ENCODE results near the gene CEP104. TPM values are rescaled to one million over a fixed set of nuclear protein-coding genes. Genes with fewer than 3 reads are reported as not detected.

Gene CEP104
- total and polyA plus RNA-seq, 8 donors: 7.0 to 128 (median 28.7) TPM

GRCh38 chr1:3777078-3777547 is 79.9 kb downstream of the CEP104 start:
- DNase-seq: no peak
- no peak overlapping the region for H3K27ac ChIP-seq
- TF ChIP-seq EP300 (IDR thresholded peaks at IDR 0.05) (no peak), POLR2A (IDR thresholded peaks at IDR 0.05) (no peak)
- TF ChIP-seq, protein P1, sequence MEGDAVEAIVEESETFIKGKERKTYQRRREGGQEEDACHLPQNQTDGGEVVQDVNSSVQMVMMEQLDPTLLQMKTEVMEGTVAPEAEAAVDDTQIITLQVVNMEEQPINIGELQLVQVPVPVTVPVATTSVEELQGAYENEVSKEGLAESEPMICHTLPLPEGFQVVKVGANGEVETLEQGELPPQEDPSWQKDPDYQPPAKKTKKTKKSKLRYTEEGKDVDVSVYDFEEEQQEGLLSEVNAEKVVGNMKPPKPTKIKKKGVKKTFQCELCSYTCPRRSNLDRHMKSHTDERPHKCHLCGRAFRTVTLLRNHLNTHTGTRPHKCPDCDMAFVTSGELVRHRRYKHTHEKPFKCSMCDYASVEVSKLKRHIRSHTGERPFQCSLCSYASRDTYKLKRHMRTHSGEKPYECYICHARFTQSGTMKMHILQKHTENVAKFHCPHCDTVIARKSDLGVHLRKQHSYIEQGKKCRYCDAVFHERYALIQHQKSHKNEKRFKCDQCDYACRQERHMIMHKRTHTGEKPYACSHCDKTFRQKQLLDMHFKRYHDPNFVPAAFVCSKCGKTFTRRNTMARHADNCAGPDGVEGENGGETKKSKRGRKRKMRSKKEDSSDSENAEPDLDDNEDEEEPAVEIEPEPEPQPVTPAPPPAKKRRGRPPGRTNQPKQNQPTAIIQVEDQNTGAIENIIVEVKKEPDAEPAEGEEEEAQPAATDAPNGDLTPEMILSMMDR (IDR thresholded peaks at IDR 0.05): no peak
- no peak overlapping the region for H3K4me3 ChIP-seq
- peaks cover 22 to 44% (median 43%) of the 10 kb centered on the region in 4 donors for H3K4me1 ChIP-seq
- H3K9me3 ChIP-seq: no peaks in the 10 kb centered on the region
- peaks cover 29 to 45% (median 42%) of the 10 kb centered on the region in 4 donors for H3K36me3 ChIP-seq
- 69 to 82% (median 81%) methylated on average over 8 to 10 of the region's 10 CpGs for WGBS, 5 donors
- H3K27me3 ChIP-seq: peaks cover 0 to 8% (median 0%) of the 10 kb centered on the region in 3 donors
- intact Hi-C loops (cut with DNase I; ENCODE audit: low total_unique reads): no loop called here

DNA sequence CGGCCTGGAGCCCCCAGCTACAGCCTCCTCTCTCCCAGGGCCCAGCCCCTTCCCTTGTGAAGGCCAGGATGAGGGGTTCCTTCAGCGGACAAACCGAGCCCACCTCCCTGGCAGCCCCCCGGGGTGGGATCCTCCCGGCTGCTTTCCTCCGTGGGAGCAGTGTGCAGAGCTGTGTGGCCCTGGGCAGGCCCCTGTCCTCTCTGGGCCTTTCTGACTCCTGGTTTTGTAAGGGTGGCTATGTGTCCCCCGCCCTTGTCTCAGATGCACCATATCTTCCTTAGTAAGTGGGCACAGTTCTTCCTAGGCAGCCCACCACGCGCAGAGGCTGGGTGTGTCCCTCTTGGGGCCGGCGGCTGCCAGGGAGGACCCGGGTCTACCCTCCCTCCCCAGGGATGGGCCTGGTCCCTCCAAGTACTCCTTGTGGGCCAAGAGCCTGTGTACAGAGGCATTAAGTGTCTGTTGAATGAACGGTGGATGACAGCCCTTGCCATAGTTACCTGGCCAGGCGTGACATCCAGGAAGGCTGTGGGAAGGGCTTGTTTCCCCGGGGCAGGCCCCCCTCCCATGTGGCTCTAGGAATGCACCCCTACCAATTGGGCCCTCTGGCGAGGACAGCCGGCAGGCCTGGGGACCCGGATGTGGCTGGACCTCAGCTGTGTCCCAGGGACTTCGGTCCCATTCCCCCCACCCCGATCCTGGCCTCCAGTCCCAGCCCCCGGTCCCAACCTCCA is 80.6 kb downstream of the CEP104 start:
- TF ChIP-seq POLR2AphosphoS5 (IDR thresholded peaks at IDR 0.05) (no peak), POLR2A (IDR thresholded peaks at IDR 0.05) (no peak), EP300 (IDR thresholded peaks at IDR 0.05) (no peak)
- TF ChIP-seq, protein P1 (IDR thresholded peaks at IDR 0.05): no peak
- DNase-seq: peak in 1 of 2 donors; percentile 38
- no peak overlapping the region for H3K4me3 ChIP-seq
- peaks cover 29 to 51% (median 50%) of the 10 kb centered on the region in 4 donors for H3K4me1 ChIP-seq
- intact Hi-C loops (cut with DNase I; ENCODE audit: low total_unique reads): no loop called here
- peaks cover 21 to 38% (median 35%) of the 10 kb centered on the region in 4 donors for H3K36me3 ChIP-seq
- H3K27me3 ChIP-seq: peaks cover 0 to 15% (median 0%) of the 10 kb centered on the region in 3 donors
- 61 to 71% (median 68%) methylated on average over 13 to 21 of the region's 21 CpGs for WGBS, 5 donors
- H3K27ac ChIP-seq: no peak overlapping the region
- H3K9me3 ChIP-seq: no peaks in the 10 kb centered on the region

DNA sequence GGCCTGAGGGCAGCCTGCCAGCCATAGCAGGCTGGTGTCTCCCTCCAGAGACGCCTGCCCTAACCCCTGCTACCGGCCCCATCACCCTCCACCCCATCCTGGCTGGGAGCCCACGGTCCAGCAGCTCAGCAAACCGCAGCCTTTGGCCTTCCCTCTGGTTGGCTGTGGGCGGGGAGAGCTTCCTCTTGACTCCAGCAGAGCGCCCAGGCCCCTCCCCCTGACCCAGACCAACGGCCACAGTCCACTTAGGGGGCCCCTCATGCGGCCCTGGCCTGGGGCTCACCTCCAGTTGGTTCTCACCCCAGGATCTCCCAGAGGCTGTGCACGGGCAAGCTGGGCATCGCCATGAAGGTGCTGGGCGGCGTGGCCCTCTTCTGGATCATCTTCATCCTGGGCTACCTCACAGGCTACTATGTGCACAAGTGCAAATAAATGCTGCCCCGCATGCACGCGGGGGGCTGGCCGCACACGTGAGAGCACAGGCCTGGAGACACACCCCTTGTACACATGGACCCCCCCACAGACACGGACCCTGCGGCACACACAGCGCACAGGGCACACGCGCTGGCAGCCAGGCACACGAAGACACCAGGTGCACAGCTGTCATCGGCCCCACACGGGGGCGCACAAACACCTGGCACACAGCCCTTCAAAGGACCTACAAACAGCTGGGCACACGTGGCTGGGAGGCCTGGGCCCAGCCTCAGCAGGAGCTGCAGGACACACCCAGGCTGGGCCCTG is 81.4 kb downstream of the CEP104 start:
- Histone ChIP-seq H3K4me1 (peaks cover 29 to 56% (median 55%) of the 10 kb centered on the region in 4 donors), H3K27me3 (peaks cover 0 to 20% (median 0%) of the 10 kb centered on the region in 3 donors), H3K27ac (no peak overlapping the region), H3K36me3 (peaks cover 14 to 31% (median 27%) of the 10 kb centered on the region in 4 donors), H3K9me3 (no peaks in the 10 kb centered on the region), H3K4me3 (no peak overlapping the region)
- 0 to 28% (median 24%) methylated on average over 1 to 27 of the region's 27 CpGs for WGBS, 5 donors
- TF ChIP-seq, protein P1 (IDR thresholded peaks at IDR 0.05): no peak
- TF ChIP-seq EP300 (IDR thresholded peaks at IDR 0.05): no peak
- no peak for TF ChIP-seq POLR2AphosphoS5 (IDR thresholded peaks at IDR 0.05)
- no peak for TF ChIP-seq POLR2A (IDR thresholded peaks at IDR 0.05)
- peak; percentile 55 to 84 for DNase-seq
- intact Hi-C loops (cut with DNase I; ENCODE audit: low total_unique reads): no loop called here

DNA sequence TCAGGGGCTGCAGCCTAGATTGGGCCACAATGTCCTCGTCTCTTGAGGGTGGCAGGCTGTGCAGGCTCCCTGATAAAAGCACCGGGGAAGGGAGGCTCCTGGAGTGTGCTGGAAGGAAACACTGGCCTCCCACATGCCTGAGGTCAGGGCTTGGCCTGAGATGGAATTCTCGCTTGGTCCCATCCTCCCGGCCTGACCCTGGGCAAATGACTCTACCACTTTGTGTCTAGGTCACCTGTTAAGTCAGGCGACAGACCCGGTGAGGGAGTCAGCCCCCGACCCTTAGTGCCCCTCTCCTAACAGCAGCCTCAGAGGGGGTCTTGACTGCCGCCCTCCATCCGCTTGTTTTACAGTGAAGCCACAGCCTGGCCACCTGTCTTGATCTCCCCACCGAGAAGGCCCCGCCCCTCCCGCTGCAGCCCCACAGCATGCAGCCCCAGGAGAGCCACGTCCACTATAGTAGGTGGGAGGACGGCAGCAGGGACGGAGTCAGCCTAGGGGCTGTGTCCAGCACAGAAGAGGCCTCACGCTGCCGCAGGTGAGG is 82.0 kb downstream of the CEP104 start:
- no peak for TF ChIP-seq EP300 (IDR thresholded peaks at IDR 0.05)
- no peak for TF ChIP-seq POLR2AphosphoS5 (IDR thresholded peaks at IDR 0.05)
- TF ChIP-seq POLR2A (IDR thresholded peaks at IDR 0.05): no peak
- Histone ChIP-seq H3K27me3 (peaks cover 0 to 20% (median 0%) of the 10 kb centered on the region in 3 donors), H3K4me1 (peaks cover 29 to 56% (median 55%) of the 10 kb centered on the region in 4 donors), H3K4me3 (no peak overlapping the region), H3K9me3 (no peaks in the 10 kb centered on the region), H3K36me3 (peaks cover 8 to 24% (median 21%) of the 10 kb centered on the region in 4 donors), H3K27ac (no peak overlapping the region)
- intact Hi-C loops (cut with DNase I; ENCODE audit: low total_unique reads): no loop called here
- no peak for DNase-seq
- WGBS, 5 donors: 40 to 49% (median 44%) methylated on average over 11 to 17 of the region's 17 CpGs

All from stomach (tissue), 9 donors.